8988T (cell line): ENCODE measurements around the gene LTK.
A peak's percentile ranks its signal among the peaks of the same experiment; 100 is the strongest.

ENCODE experiments used
- DNase-seq: peaks from one replicate; pipeline ENCODE4 v3.0.0; 2011

LTK gene

GRCh38 chr15:41495736-41496599, 17.7 kb downstream of the LTK start:
- no peak for DNase-seq

- no peak for DNase-seq
Observed at GRCh38 chr15:41494922-41495735, 18.5 kb downstream of the LTK start.

- DNase-seq = peak; percentile 64
Observed at GRCh38 chr15:41494190-41494921, 19.3 kb downstream of the LTK start.

- DNase-seq = no peak
Observed at GRCh38 chr15:41493902-41494189, 19.8 kb downstream of the LTK start.

GRCh38 chr15:41493205-41493901, 20.3 kb downstream of the LTK start, which contains the start of gene ITPKA:
Gene ITPKA (plus strand): TSS chr15:41493874. CDS start chr15:41493928, 54 bp downstream.
- DNase-seq = peak; percentile 81

- DNase-seq = no peak
Observed at GRCh38 chr15:41492597-41493204, 20.9 kb downstream of the LTK start.

GRCh38 chr15:41491889-41492288, 21.7 kb downstream of the LTK start:
- no peak for DNase-seq

- DNase-seq = peak; percentile 84
Observed at GRCh38 chr15:41490355-41490754, 23.3 kb downstream of the LTK start.

GRCh38 chr15:41489641-41490040, 24.0 kb downstream of the LTK start:
- DNase-seq = no peak

GRCh38 chr15:41487802-41488201, 25.8 kb downstream of the LTK start:
- no peak for DNase-seq

GRCh38 chr15:41487381-41487780, 26.2 kb downstream of the LTK start:
- DNase-seq = no peak

GRCh38 chr15:41486286-41486685, 27.3 kb downstream of the LTK start:
- DNase-seq = no peak

- DNase-seq = no peak
Observed at GRCh38 chr15:41484937-41485625, 28.5 kb downstream of the LTK start.

- DNase-seq = no peak
Observed at GRCh38 chr15:41483519-41483918, 30.1 kb downstream of the LTK start.

- DNase-seq = no peak
Observed at GRCh38 chr15:41483115-41483514, 30.5 kb downstream of the LTK start.

GRCh38 chr15:41482110-41482877, 31.3 kb downstream of the LTK start:
- DNase-seq = no peak

- no peak for DNase-seq
Observed at GRCh38 chr15:41480396-41481140, 33.1 kb downstream of the LTK start.

- no peak for DNase-seq
Observed at GRCh38 chr15:41476416-41477048, 37.1 kb downstream of the LTK start.

- DNase-seq = no peak
Observed at GRCh38 chr15:41474941-41475340, 38.7 kb downstream of the LTK start.

GRCh38 chr15:41474436-41474835, 39.2 kb downstream of the LTK start:
- DNase-seq = no peak
